ENCODE measurements around the gene RPL32. TPM values are rescaled to one million over a fixed set of nuclear protein-coding genes. Genes with fewer than 3 reads are reported as not detected.

RPL32 gene
- total and polyA plus RNA-seq, 12 donors, result 695 to 2,745 (median 1,305) TPM

DNA sequence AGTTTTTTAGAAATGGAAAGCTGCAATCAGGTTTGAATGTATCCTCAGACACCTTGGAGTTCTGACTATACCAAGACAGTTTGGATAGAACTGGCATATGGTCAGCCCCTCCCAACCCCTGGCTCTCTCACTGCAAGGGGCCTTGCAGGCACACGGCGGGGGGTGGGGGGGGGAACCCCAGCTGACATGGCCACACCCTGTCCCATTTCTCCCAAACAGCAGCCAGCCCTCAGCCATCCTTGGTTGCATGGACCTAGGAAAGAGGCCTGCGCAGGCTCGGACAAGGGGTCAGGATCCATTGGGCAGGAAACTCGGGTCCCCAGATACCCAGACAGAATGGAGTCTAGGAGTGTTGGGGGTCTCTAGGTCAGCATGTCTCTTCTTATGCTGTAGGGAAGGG lies 30.4 kb downstream of the RPL32 start:
- Histone ChIP-seq H3K4me1 (replicated peaks in 1 of 2) (peaks cover 3 to 10% of the 10 kb centered on the region in 2 donors), H3K27me3 (no peaks in the 10 kb centered on the region), H3K36me3 (replicated peaks in 1 of 2) (peaks cover 0 to 3% of the 10 kb centered on the region in 2 donors), H3K9me3 (replicated peaks in 1 of 3) (no peaks in the 10 kb centered on the region), H3K4me3 (no peak overlapping the region), H3K27ac (no peak overlapping the region)
- no peak for DNase-seq
- intact Hi-C loops (cut with DNase I), result no loop called here
- TF ChIP-seq POLR2A (IDR thresholded peaks at IDR 0.05), result no peak
- TF ChIP-seq, protein P1, sequence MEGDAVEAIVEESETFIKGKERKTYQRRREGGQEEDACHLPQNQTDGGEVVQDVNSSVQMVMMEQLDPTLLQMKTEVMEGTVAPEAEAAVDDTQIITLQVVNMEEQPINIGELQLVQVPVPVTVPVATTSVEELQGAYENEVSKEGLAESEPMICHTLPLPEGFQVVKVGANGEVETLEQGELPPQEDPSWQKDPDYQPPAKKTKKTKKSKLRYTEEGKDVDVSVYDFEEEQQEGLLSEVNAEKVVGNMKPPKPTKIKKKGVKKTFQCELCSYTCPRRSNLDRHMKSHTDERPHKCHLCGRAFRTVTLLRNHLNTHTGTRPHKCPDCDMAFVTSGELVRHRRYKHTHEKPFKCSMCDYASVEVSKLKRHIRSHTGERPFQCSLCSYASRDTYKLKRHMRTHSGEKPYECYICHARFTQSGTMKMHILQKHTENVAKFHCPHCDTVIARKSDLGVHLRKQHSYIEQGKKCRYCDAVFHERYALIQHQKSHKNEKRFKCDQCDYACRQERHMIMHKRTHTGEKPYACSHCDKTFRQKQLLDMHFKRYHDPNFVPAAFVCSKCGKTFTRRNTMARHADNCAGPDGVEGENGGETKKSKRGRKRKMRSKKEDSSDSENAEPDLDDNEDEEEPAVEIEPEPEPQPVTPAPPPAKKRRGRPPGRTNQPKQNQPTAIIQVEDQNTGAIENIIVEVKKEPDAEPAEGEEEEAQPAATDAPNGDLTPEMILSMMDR (IDR thresholded peaks at IDR 0.05), result no peak
- WGBS, 4 donors, result 71 to 78% (median 77%) methylated on average over 5 of the region's 5 CpGs

DNA sequence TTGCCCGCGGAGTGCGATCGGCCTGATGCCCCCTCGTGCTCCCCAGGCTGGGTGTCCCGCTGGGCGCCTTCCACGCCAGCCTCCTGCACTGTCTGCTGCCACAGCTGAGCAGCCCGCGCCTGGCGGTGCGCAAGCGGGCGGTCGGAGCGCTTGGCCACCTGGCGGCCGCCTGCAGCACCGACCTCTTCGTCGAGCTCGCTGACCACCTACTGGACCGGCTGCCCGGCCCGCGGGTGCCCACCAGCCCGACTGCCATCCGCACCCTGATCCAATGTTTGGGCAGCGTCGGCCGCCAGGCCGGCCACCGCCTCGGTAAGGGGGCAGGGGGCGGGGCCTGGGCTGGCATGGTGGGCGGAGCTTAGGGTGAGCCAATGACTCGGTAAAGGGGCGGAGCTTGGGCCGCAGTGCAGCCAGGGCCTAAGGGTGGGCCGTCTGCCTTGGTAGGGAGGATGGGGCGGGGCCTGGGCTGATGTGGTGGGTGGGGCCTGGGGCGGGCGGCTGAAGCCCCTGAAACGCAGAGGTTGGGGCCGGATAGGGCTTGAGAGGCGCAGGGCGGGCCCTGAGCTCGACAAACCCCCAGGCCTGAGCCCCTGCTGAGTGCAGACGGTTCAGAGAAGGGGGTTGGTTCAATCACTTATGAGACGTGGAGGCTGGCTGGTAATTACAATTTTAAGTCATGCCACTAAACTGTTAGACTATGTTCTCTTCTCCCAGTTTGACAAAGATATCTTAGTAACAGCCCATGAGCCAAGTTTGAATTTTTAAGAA lies 31.2 kb downstream of the RPL32 start:
- peak; percentile 94 to 98 (median 97) for DNase-seq
- Histone ChIP-seq H3K27ac (peak overlapping the region in 4 of 5 donors; percentile 4 to 84 (median 73)), H3K4me1 (replicated peaks in 1 of 2) (peaks cover 3 to 10% of the 10 kb centered on the region in 2 donors), H3K36me3 (replicated peaks in 1 of 2) (no peaks in the 10 kb centered on the region), H3K9me3 (replicated peaks in 1 of 3) (no peaks in the 10 kb centered on the region), H3K4me3 (peak overlapping the region in 3 of 4 donors; percentile 13 to 64 (median 47)), H3K27me3 (no peaks in the 10 kb centered on the region)
- intact Hi-C loops (cut with DNase I), result no loop called here
- TF ChIP-seq, protein P1 (IDR thresholded peaks at IDR 0.05), result peak; percentile 53 to 97 (median 86)
- peak in 1 of 2 donors; percentile 60 for TF ChIP-seq POLR2A (IDR thresholded peaks at IDR 0.05)
- WGBS, 4 donors, result 0 to 1% (median 1%) methylated on average over 11 to 50 of the region's 50 CpGs

DNA sequence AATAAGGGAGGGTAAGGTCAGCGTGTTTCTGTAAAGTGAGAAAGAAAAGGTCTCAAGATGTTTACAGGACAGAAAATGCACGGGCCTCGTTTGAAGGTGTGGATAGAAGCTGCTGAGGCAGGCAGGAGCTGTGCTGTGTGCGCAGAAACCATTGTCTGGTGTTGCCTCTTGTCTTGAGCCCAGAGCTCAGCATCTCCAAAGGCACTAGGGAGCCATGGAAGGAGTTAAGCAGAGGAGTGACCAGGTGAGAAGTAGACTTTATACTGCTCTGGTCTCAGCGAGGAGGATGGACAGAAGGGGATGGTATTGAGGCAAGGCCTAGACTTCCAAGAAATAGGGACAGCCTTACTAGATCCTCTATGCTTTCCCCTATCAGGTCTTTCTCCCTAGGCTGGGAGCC lies 31.9 kb downstream of the RPL32 start:
- Histone ChIP-seq H3K4me1 (replicated peaks in 1 of 2) (peaks cover 3 to 10% of the 10 kb centered on the region in 2 donors), H3K36me3 (replicated peaks in 1 of 2) (peaks cover 0 to 4% of the 10 kb centered on the region in 2 donors), H3K27me3 (no peaks in the 10 kb centered on the region), H3K9me3 (replicated peaks in 1 of 3) (no peaks in the 10 kb centered on the region), H3K4me3 (peak overlapping the region in 2 of 4 donors; percentile 47 to 64), H3K27ac (peak overlapping the region in 2 of 5 donors; percentile 77 to 84)
- 94 to 96% (median 96%) methylated on average over 5 of the region's 5 CpGs for WGBS, 4 donors
- intact Hi-C loops (cut with DNase I), result no loop called here
- DNase-seq, result no peak
- no peak for TF ChIP-seq POLR2A (IDR thresholded peaks at IDR 0.05)
- TF ChIP-seq, protein P1 (IDR thresholded peaks at IDR 0.05), result no peak

DNA sequence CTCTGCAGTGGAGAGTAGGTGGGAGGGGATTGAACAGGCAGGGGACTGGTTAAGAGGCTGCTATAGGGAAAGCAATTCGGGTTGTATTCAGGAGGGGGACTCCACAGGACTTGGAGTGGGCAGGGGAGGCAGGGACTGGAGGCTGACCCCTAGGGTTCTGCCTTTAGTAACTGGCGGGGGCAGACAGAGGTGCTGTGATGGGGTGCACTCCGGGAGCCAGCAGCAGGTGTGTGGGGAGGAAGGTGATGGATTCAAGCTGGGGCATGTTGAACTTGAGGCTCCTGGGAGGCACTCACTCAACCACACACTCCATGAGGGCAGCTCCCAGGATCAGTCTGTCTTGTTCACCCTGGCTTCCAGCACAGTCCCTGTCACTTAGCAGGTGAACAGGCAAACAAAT lies 32.4 kb downstream of the RPL32 start:
- intact Hi-C loops (cut with DNase I), result no loop called here
- Histone ChIP-seq H3K4me1 (replicated peaks in 1 of 2) (peaks cover 3 to 10% of the 10 kb centered on the region in 2 donors), H3K9me3 (replicated peaks in 1 of 3) (no peaks in the 10 kb centered on the region), H3K4me3 (no peak overlapping the region), H3K27me3 (no peaks in the 10 kb centered on the region), H3K36me3 (replicated peaks in 1 of 2) (peaks cover 0 to 5% of the 10 kb centered on the region in 2 donors), H3K27ac (no peak overlapping the region)
- 94 to 100% (median 97%) methylated on average over 3 of the region's 3 CpGs for WGBS, 4 donors
- TF ChIP-seq, protein P1 (IDR thresholded peaks at IDR 0.05), result no peak
- no peak for TF ChIP-seq POLR2A (IDR thresholded peaks at IDR 0.05)
- no peak for DNase-seq

All from adrenal gland (tissue), 12 donors.